HCT116 (cell line): ENCODE data around the gene CDK11B.
"Not testable (repeated sequence)": the region's sequence is repeated elsewhere in the genome, so short reads cannot be mapped to it uniquely, and the experiment has no call there.

Experiments
- ATF3 ChIP-seq: IDR thresholded peaks from 2 replicates; pipeline ENCODE4 v1.6.1; 2012
- CEBPB ChIP-seq: IDR thresholded peaks from 2 replicates; pipeline ENCODE4 v1.6.1; 2012; ENCODE audit warnings: low read depth
- CTCF ChIP-seq, 3 experiments: fragments of 200-600 bp in 1 of 3; sonication (generic) in 1 of 3; IDR thresholded peaks in 2 of 3; conservative IDR thresholded peaks in 1 of 3; 2 replicates each; pipeline ENCODE4 v1.5.1; 2012 to 2017; ENCODE audit warnings: low read depth in 2 of 3, low read length in 2 of 3, antibody characterized with exemption in 1 of 3, borderline replicate concordance in 1 of 3, control low read depth in 1 of 3, mild to moderate bottlenecking in 1 of 3, mixed read lengths in 1 of 3, mixed run types in 1 of 3, moderate library complexity in 1 of 3; ENCODE audit not compliant: insufficient read depth in 1 of 3
- EZH2 ChIP-seq: fragments of 200-600 bp; sonication (generic); IDR thresholded peaks from 2 replicates; pipeline ENCODE4 v1.6.1; 2017; ENCODE audit warnings: antibody characterized with exemption, mixed run types
- EZH2phosphoT487 ChIP-seq: fragments of 200-600 bp; IDR thresholded peaks from 2 replicates; pipeline ENCODE4 v1.6.1; 2018; ENCODE audit warnings: antibody characterized with exemption, borderline replicate concordance
- JUND ChIP-seq: IDR thresholded peaks from 2 replicates; pipeline ENCODE4 v1.6.1; 2012
- MAX ChIP-seq: IDR thresholded peaks from 2 replicates; pipeline ENCODE4 v1.6.1; 2012
- POLR2A ChIP-seq: IDR thresholded peaks from 2 replicates; pipeline ENCODE4 v1.7.0; 2011; ENCODE audit warnings: borderline replicate concordance; ENCODE audit not compliant: insufficient read depth, insufficient read length; ENCODE audit errors: extremely low read depth
- POLR2AphosphoS5 ChIP-seq: IDR thresholded peaks from 2 replicates; pipeline ENCODE4 v1.6.1; 2011; ENCODE audit warnings: mild to moderate bottlenecking, low read depth, low read length, moderate library complexity
- RAD21 ChIP-seq: IDR thresholded peaks from 2 replicates; pipeline ENCODE4 v1.6.1; 2012; ENCODE audit warnings: low read depth, mild to moderate bottlenecking
- REST ChIP-seq: IDR thresholded peaks from 2 replicates; pipeline ENCODE4 v1.6.1; 2012; ENCODE audit warnings: low read depth
- TCF7L2 ChIP-seq: IDR thresholded peaks from 2 replicates; pipeline ENCODE4 v1.7.0; 2011; ENCODE audit warnings: borderline replicate concordance, inconsistent platforms; ENCODE audit not compliant: insufficient read depth, insufficient read length; ENCODE audit errors: extremely low read depth
- ZBTB33 ChIP-seq: IDR thresholded peaks from 2 replicates; pipeline ENCODE4 v1.6.1; 2011; ENCODE audit warnings: mild to moderate bottlenecking, low read length, moderate library complexity; ENCODE audit not compliant: insufficient replicate concordance; ENCODE audit errors: extremely low read depth
- ZNF274 ChIP-seq: fragments of 200-500 bp; sonication (Bioruptor generic); IDR thresholded peaks from 2 replicates; pipeline ENCODE4 v1.6.1; 2014; ENCODE audit warnings: mild to moderate bottlenecking, low read depth, low read length, inconsistent platforms

- not testable (repeated sequence) for TF ChIP-seq RAD21; CTCF (IDR thresholded peaks at IDR 0.05 in 2 of 3, conservative IDR thresholded peaks at IDR 0.05 in 1 of 3; ENCODE audit: borderline replicate concordance in 1 of 3, insufficient read depth in 1 of 3, low read depth in 2 of 3, low read length in 2 of 3); POLR2A; ZBTB33; CEBPB; TCF7L2; POLR2AphosphoS5; JUND; EZH2; MAX; REST; ZNF274; EZH2phosphoT487; ATF3
Measured at GRCh38 chr1:1705623-1706022, 46.8 kb upstream of the CDK11B start.
